GM11168 (cell line): ENCODE data around the gene SYCP3.

Source experiments
- in situ Hi-C: fragments of 300-500 bp; cut with MboI; formaldehyde crosslinking; loops from one replicate; pipeline ENCODE4 v1.12.0; 2022; ENCODE audit warnings: low sequenced_read_pairs; ENCODE audit not compliant: unreplicated experiment

SYCP3 gene

GRCh38 chr12:101719566-101719965, 19.7 kb downstream of the SYCP3 start:
- in situ Hi-C loops: no loop called here

- in situ Hi-C loops: no loop called here
These were observed 24.3 kb downstream of the SYCP3 start for GRCh38 chr12:101714877-101715444.

GRCh38 chr12:101713930-101714329, 25.3 kb downstream of the SYCP3 start:
- in situ Hi-C loops: no loop called here

- in situ Hi-C loops: no loop called here
These were observed 26.1 kb downstream of the SYCP3 start for GRCh38 chr12:101713059-101713682.

GRCh38 chr12:101710288-101710687, 29.0 kb downstream of the SYCP3 start:
- in situ Hi-C loops: no loop called here

- in situ Hi-C loops: no loop called here
These were observed 32.0 kb downstream of the SYCP3 start for GRCh38 chr12:101707131-101707782.

GRCh38 chr12:101706403-101706802, 32.9 kb downstream of the SYCP3 start:
- in situ Hi-C loops: no loop called here

GRCh38 chr12:101703487-101703886, 35.8 kb downstream of the SYCP3 start:
- in situ Hi-C loops: no loop called here

- in situ Hi-C loops: no loop called here
These were observed 38.9 kb downstream of the SYCP3 start for GRCh38 chr12:101700299-101700820.

GRCh38 chr12:101698800-101699347, 40.4 kb downstream of the SYCP3 start:
- in situ Hi-C loops: no loop called here

- in situ Hi-C loops: no loop called here
These were observed 41.1 kb downstream of the SYCP3 start for GRCh38 chr12:101697930-101698799.

GRCh38 chr12:101697197-101697929, 41.9 kb downstream of the SYCP3 start, which contains the start of gene CHPT1:
Gene CHPT1, plus strand, starts transcription at chr12:101697640. Its CDS starts 222 bp downstream, at chr12:101697862.
- in situ Hi-C loops: no loop called here

- in situ Hi-C loops: no loop called here
These were observed 42.7 kb downstream of the SYCP3 start for GRCh38 chr12:101696251-101697196.

GRCh38 chr12:101695706-101696105, 43.6 kb downstream of the SYCP3 start:
- in situ Hi-C loops: no loop called here

GRCh38 chr12:101694986-101695385, 44.3 kb downstream of the SYCP3 start:
- in situ Hi-C loops: no loop called here

GRCh38 chr12:101694297-101694848, 44.9 kb downstream of the SYCP3 start:
- in situ Hi-C loops: no loop called here

GRCh38 chr12:101691503-101692096, 47.7 kb downstream of the SYCP3 start:
- in situ Hi-C loops: no loop called here
